Stimulated activated naive CD8-positive, alpha-beta T cell treated with anti-CD3 and anti-CD28 coated beads, Interleukin-15, amount 100 ng/mL, for 72 hours (primary cell): Measurements from ENCODE around the gene NSUN4.
"Not testable (repeated sequence)": the region's sequence is repeated elsewhere in the genome, so short reads cannot be mapped to it uniquely, and the experiment has no call there.

ENCODE experiments used
- ATAC-seq: fragments of 150-1000 bp; cut with Tn5 transposase; 2 replicates; pipeline ENCODE4 v1.10.0; 2021; ENCODE audit warnings: mild to moderate bottlenecking, moderate library complexity
- DNase-seq, 2 donors: peaks; one replicate each; pipeline ENCODE4 v3.0.0; 2021 to 2022
- H3K27ac Mint-ChIP-seq, 2 donors: one replicate each; pipeline ENCODE4 v1.8.0; 2022; ENCODE audit warnings: mild to moderate bottlenecking in 2 of 2, mixed read lengths in 2 of 2, moderate library complexity in 2 of 2
- H3K27me3 Mint-ChIP-seq: one replicate; pipeline ENCODE4 v1.8.0; 2022; ENCODE audit warnings: mixed read lengths
- H3K4me1 Mint-ChIP-seq: one replicate; pipeline ENCODE4 v1.8.0; 2022; ENCODE audit warnings: mild to moderate bottlenecking, mixed read lengths
- H3K4me3 Mint-ChIP-seq, 2 donors: one replicate each; pipeline ENCODE4 v1.8.0; 2022; ENCODE audit warnings: mild to moderate bottlenecking in 2 of 2, mixed read lengths in 2 of 2, moderate library complexity in 1 of 2
- H3K9me3 Mint-ChIP-seq, 2 donors: one replicate each; pipeline ENCODE4 v1.8.0; 2022; ENCODE audit warnings: mixed read lengths in 2 of 2

Gene NSUN4

DNA sequence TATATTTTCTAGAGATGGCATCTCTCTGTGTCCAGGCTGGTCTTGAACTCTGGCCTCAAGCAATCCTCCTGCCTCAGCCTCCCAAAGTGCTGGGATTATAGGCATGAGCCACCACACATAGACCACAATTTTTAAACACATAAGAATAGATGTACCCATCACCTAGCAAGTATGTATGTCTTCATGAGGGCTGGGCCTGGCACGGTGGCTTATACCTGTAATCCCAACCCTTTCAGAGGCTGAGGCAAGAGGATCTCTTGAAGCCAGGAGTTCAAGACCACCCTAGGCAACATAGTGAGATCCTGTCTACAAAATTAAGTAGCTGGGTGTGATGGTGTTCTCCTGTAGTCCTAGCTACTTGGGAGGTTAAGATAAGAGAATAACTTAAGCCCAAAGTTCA lies 23.3 kb upstream of the NSUN4 start:
- H3K4me3 Mint-ChIP-seq: no peak overlapping the region
- H3K27me3 Mint-ChIP-seq: no peaks in the 10 kb centered on the region
- peak overlapping the region in 1 of 2 donors; percentile 78 for H3K27ac Mint-ChIP-seq
- H3K9me3 Mint-ChIP-seq: no peaks in the 10 kb centered on the region
- no peak for DNase-seq
- ATAC-seq: no peak
- no peaks in the 10 kb centered on the region for H3K4me1 Mint-ChIP-seq

DNA sequence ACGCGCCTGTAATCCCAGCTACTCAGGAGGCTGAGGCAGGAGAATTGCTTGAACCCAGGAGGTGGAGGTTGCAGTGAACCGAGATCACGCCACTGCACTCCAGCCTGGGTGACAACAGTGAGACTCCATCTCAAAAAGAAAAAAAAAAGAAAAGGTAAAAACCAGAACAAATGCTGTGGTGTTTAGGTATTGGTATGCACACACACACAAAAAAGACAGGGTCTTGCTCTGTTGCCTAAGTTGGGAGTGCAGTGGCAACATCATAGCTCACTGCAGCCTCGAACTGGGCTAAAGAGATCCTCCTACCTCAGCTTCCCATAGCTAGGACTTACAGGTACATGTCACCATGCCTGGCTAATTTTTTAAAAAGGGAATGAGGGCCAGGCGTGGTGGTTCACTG lies 21.3 kb upstream of the NSUN4 start:
- DNase-seq, H3K9me3 Mint-ChIP-seq, H3K4me3 Mint-ChIP-seq, H3K27me3 Mint-ChIP-seq, H3K27ac Mint-ChIP-seq, ATAC-seq, H3K4me1 Mint-ChIP-seq: not testable (repeated sequence)

DNA sequence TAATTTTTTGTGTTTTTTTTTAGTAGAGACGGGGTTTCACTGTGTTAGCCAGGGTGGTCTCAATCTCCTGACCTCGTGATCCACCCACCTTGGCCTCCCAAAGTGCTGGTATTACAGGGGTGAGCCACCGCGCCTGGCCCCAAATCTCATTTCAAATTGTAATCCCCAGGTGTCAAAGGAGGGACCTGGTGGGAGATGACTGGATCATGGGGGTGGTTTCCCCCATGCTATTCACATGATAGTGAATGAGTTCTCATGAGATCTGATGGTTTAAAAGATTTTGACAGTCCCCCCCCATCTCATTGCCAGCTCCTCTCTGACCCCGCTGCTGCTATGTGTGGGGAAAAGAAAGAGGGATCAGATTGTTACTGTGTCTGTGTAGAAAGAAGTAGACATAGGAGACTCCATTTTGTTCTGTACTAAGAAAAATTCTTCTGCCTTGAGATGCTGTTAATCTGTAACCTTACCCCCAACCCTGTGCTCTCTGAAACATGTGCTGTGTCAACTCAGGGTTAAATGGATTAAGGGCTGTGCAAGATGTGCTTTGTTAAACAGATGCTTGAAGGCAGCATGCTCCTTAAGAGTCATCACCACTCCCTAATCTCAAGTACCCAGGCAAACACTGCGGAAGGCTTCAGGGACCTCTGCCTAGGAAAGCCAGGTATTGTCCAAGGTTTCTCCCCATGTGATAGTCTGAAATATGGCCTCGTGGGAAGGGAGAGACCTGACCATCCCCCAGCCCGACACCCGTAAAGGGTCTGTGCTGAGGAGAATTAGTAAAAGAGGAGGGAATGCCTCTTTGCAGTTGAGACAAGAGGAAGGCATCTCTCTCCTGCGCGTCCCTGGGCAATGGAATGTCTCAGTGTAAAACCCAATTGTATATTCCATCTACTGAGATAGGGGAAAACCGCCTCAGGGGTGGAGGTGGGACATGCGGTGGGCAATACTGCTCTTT lies 20.4 kb upstream of the NSUN4 start:
- ATAC-seq, H3K27ac Mint-ChIP-seq, H3K4me3 Mint-ChIP-seq: not testable (repeated sequence)

DNA sequence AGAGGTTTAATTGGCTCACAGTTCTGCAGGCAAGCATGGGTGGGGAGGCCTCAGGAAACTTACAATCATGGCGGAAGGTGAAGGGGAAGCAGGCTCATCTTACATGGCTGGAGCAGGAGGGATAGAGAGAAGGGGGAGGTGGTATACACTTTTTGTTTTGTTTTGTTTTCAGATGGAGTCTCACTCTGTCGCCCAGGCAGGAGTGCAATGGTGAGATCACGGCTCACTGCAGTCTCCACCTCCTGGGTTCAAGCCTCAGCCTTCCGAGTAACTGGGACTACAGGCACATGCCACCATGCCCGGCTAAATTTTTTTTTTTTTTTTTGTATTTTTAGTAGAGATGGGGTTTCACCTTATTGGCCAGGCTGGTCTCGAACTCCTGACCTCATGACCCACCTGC lies 18.4 kb upstream of the NSUN4 start:
- H3K9me3 Mint-ChIP-seq, ATAC-seq, DNase-seq, H3K27me3 Mint-ChIP-seq, H3K4me1 Mint-ChIP-seq, H3K27ac Mint-ChIP-seq, H3K4me3 Mint-ChIP-seq: not testable (repeated sequence)

More for the DNA sequence above, 20.4 kb upstream of the NSUN4 start:
- H3K4me1 Mint-ChIP-seq, H3K9me3 Mint-ChIP-seq, DNase-seq, H3K27me3 Mint-ChIP-seq: not testable (repeated sequence)

DNA sequence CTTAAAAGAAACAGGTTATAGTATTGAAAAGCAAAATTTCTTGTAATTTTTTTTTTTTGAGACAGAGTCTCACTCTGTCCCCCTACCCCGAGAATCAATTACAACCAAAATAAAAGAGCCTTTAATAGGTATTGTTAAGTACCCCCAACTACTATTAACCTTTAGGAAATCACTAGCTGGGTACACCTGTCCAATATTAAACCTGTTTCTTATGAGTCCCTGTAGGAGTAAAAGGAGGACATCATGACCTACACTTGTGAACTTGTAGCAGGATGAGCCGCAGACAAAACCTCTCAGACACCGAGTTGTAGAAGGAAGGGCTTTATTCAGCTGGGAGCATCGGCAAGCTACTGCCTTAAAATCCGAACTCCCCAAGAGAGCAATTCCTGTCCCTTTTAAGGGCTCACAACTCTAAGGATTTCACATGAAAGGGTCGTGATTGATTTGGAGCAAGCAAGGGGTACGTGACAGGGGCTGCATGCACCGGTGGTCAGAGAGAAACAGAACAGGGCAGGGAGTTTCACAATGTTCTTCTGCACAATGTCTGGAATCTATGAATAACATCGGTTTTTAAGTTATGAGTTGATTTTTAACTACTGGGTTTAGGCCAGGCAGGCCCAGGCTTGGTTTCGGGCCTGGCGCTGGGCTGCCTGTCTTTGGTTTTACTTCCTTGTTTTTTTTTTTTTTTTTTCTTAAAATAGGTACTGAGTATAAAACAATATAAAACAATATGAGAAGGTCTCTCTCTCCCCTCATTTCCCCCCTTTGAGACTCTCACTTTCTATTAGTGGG lies 15.1 kb upstream of the NSUN4 start:
- not testable (repeated sequence) for H3K27me3 Mint-ChIP-seq, H3K9me3 Mint-ChIP-seq, H3K4me1 Mint-ChIP-seq, ATAC-seq, H3K27ac Mint-ChIP-seq, H3K4me3 Mint-ChIP-seq, DNase-seq

DNA sequence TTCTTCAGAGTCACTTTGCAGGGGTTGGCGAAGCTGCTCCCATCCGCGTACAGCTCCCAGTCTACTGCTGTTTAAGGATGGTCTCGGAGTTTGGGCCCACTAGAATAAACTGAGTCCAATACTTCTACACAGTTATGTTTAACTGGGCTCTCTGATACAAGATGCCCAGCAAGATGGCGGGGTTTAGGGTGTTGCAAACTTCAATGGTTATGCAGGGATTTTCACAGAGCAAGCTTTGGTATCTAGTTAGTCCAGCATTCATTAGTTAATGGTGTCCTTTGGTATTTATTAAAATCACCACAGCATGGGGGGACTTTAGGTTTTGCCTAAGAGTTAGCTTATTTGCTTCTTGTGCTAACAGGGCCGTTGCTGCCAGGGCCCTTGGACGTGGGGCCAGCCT lies 12.4 kb upstream of the NSUN4 start:
- not testable (repeated sequence) for DNase-seq, H3K27me3 Mint-ChIP-seq, H3K9me3 Mint-ChIP-seq, ATAC-seq, H3K4me3 Mint-ChIP-seq, H3K27ac Mint-ChIP-seq, H3K4me1 Mint-ChIP-seq

DNA sequence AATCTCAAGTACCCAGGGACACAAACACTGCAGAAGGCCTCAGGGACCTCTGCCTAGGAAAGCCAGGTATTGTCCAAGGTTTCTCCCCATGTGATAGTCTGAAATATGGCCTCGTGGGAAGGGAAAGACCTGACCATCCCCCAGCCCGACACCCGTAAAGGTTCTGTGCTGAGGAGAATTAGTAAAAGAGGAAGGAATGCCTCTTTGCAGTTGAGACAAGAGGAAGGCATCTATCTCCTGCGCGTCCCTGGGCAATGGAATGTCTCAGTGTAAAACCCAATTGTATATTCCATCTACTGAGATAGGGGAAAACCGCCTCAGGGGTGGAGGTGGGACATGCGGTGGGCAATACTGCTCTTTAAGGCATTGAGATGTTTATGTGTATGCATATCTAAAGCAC lies 10.8 kb upstream of the NSUN4 start:
- not testable (repeated sequence) for H3K4me3 Mint-ChIP-seq, H3K9me3 Mint-ChIP-seq, H3K4me1 Mint-ChIP-seq, ATAC-seq, H3K27ac Mint-ChIP-seq, DNase-seq, H3K27me3 Mint-ChIP-seq

DNA sequence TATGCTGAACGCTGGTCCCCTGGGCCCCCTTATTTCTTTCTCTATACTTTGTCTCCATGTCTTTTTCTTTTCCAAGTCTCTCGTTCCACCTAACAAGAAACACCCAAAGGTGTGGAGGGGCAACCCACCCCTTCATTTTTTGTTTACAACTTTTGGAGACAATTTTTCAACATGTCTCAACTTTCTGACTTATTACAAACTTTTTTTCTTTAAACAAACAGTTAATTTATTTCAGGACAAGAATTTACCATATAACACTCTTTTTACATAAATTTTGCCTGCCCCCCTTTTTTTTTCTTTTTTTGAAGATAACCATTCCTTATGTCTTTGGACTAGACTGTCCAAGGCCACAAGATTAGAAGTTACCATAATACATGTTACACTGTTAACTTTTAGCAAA lies 10.2 kb upstream of the NSUN4 start:
- H3K4me1 Mint-ChIP-seq, H3K27me3 Mint-ChIP-seq: not testable (repeated sequence)

DNA sequence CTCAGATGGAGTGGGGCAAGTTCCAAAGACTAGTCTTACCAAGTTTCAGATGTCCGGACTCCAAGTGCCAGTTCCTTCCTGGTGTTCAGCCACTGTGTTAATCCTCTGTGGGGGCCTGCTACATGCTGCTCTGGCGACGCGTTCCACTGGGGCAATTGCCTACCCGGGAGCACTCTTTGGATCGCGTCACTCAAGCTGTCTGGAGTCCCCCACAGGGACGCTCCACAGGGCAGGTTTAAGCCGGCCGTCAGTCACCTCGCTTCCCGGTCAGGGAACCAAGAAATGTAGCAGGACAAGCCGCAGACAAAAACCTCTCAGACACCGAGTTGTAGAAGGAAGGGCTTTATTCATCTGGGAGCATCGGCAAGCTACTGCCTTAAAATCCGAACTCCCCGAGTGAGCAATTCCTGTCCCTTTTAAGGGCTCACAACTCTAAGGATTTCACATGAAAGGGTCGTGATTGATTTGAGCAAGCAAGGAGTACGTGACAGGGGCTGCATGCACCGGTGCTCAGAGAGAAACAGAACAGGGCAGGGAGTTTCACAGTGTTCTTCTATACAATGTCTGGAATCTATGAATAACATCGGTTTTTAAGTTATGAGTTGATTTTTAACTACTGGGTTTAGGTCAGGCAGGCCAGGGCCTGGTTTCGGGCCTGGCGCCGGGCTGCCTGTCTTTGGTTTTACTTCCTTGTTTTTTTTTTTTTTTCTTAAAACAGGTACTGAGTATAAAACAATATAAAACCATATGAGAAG lies 8.6 kb upstream of the NSUN4 start:
- H3K27ac Mint-ChIP-seq, ATAC-seq, H3K4me3 Mint-ChIP-seq, H3K4me1 Mint-ChIP-seq, H3K27me3 Mint-ChIP-seq, DNase-seq, H3K9me3 Mint-ChIP-seq: not testable (repeated sequence)

More for the DNA sequence above, 10.2 kb upstream of the NSUN4 start:
- H3K4me3 Mint-ChIP-seq, DNase-seq, H3K9me3 Mint-ChIP-seq, ATAC-seq, H3K27ac Mint-ChIP-seq: not testable (repeated sequence)

DNA sequence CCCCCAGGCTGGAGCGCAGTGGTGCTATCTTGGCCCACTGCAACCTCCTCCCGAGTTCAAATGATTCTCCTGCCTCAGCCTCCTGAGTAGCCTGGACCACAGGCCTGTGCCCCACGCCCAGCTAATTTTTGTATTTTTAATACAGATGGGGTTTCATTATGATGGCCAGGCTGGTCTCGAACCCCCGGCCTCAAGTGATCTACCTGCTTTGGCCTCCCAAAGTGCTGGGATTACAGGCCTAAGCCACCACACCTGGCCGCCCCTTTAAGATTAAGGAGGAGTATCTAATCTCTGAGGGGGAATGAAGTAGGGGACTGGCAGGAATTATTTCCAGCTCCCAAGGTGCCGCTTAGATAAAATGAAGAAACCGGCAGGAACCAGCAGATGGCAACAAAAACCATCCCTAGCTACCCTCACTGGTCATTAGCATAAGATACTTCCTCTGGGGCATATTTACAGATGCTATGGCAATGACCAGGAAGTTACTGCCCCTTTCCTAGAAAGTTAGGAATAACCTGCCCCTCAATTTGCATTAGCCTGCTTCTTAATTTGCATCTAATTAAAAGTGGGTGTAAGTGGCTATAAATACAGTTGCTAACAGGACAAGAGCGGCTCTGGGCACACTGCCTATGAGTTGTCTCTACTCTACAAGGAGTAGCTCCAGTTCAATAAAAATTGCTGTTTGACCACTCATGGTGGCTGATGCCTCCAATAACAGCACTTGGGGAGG lies 7.1 kb upstream of the NSUN4 start:
- Mint-ChIP-seq H3K9me3 (no peaks in the 10 kb centered on the region), H3K4me3 (no peak overlapping the region), H3K27ac (no peak overlapping the region), H3K27me3 (no peaks in the 10 kb centered on the region), H3K4me1 (no peaks in the 10 kb centered on the region)
- peak; percentile 52 for ATAC-seq
- DNase-seq: no peak

DNA sequence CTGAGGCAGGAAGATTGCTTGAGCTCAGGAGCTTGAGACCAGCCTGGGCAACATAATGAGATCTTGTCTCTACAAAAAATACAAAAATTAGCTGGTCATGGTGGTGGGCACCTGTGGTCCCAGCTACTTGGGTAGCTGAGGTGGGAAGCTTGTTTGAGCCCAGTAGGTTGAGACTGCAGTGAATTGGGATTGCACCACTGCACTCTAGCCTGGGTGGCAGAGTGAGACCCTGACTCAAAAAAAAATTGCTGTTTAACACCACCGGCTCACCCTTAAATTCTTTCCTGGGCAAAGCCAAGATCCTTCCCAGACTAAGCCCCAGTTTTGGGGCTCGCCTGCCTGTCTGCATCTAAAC lies 6.6 kb upstream of the NSUN4 start:
- H3K4me1 Mint-ChIP-seq: no peaks in the 10 kb centered on the region
- H3K4me3 Mint-ChIP-seq: no peak overlapping the region
- H3K9me3 Mint-ChIP-seq: no peaks in the 10 kb centered on the region
- DNase-seq (no peak), ATAC-seq (no peak)
- no peak overlapping the region for H3K27ac Mint-ChIP-seq
- no peaks in the 10 kb centered on the region for H3K27me3 Mint-ChIP-seq

DNA sequence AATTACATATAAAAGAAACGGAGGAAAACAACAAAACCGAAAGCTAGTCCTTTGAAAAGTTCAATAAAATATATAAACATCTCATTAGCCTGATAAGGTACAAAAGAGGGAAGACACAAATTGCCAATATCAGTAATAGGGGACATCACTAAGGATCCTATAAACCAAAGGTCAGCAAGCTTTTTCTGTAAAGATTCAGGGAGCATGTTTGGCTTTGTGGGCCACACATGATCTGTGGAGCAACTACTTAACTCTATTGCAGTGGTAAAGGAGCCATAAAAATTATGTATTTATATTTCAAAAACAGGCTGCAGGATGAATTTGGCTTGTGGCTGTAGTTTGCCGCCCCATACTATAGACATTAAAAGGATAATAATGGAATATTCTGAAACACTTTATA lies 5.5 kb upstream of the NSUN4 start:
- Mint-ChIP-seq H3K4me3 (no peak overlapping the region), H3K27ac (no peak overlapping the region), H3K9me3 (no peaks in the 10 kb centered on the region), H3K4me1 (peaks cover 7% of the 10 kb centered on the region), H3K27me3 (no peaks in the 10 kb centered on the region)
- ATAC-seq (no peak), DNase-seq (no peak)

DNA sequence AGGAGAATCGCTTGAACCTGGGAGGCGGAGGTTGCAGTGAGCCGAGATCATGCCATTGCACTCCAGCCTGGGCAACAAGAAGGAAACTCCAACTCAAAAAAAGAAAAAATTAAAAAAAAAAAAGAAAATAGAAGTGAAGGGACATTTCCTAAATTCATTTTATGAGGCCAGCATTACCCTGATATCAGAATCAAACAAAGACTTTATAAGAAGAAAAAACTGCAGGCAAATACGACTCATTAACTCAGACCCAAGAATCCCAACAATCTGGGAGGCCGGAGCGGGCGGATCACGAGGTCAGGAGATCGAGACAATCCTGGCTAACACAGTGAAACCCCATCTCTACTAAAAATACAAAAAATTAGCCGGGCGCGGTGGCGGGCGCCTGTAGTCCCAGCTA lies 3.2 kb upstream of the NSUN4 start:
- H3K4me3 Mint-ChIP-seq, H3K27ac Mint-ChIP-seq, H3K27me3 Mint-ChIP-seq, H3K9me3 Mint-ChIP-seq, DNase-seq, ATAC-seq: not testable (repeated sequence)
- H3K4me1 Mint-ChIP-seq: peaks cover 29% of the 10 kb centered on the region

DNA sequence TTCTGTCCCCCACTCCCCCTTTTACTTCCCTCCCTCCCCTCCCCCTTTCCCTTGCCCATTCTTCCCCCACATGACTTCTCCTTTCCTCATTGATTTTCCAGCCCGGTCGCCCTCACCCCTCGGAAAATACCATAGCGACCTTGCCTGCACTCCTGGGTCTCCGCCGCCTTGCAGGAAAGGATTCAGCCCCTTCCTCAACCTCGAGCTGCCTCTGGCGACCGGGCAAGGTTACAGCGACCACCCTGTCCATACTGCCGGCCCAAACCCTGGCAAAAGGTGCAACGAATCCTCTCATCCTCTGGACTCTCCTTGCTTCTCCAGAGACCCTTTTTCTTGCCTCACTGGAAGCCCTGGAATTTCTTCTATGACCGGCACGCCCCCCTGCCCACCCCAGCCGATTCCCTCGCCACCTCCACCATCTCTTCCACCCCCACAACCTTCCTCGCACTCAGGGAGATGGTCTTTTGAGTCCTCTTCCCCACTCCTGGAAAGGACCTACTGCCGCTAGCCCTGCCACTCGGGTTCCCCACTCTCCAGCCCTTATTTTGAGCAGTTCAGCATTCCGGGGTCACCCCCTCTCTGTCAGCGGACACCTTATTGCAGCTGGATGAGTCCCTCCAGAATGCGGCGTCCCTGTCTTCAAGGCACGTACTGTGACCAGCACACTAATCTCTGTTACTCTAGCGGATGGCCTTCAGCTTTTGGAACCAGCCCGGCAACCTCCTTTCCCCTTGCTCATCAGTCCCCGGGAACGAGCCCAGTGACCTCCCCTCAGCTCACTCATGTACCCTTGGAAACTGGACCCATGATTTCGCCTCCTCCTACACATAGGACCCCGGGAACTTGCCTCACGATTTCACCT lies 846 bp downstream of the NSUN4 start:
- H3K27me3 Mint-ChIP-seq: no peaks in the 10 kb centered on the region
- DNase-seq (no peak), ATAC-seq (no peak)
- no peaks in the 10 kb centered on the region for H3K9me3 Mint-ChIP-seq
- peak overlapping the region; percentile 99 for H3K27ac Mint-ChIP-seq
- H3K4me3 Mint-ChIP-seq: peak overlapping the region; percentile 99
- peaks cover 60% of the 10 kb centered on the region for H3K4me1 Mint-ChIP-seq
